RCC 7860 (cell line): ENCODE data around the gene TMEM200C.

Source experiments
- DNase-seq: peaks from one replicate; pipeline ENCODE4 v3.0.0-alpha.2; 2015; ENCODE audit warnings: low spot score
- FAIRE-seq: peaks from 2 replicates; lab custom pipeline; 2012; peaks lifted over from hg19 to GRCh38; lab: Jason Lieb, UNC

Gene TMEM200C

DNA sequence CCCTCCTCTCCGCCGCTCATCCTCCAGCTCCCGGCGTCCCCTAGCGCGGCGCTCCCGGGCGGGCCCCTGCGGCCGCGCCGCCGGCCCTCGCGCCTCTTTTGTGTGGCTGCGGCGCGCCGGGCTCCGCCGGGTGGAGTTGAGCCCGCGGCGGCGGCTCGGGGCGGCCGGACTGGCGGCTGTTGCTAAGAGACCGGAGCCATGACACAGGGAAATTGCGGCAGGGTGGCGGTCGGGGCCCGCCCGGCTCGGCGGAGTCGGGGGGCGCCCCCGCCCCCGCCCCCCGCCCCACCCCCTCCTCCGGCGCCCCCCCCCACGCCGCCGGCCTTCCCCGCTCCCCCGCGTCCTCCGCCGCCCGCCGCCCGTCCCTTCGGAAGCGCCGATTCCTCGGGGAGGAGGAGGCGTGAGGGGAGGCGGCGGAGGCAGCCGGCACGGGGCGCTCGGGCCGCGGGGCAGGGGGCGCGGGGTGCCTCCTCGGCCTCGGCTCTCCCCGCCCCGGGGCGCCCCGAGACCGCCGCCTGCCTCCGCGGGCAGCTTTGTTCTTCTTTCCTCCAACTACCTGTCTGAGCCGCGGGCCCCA lies at the start of gene TMEM200C:
TSS of gene TMEM200C (minus strand) at position 224 of the 577 bp plus-strand sequence. CDS start 3,459 bp downstream, outside the sequence.
- DNase-seq: no peak
- FAIRE-seq: no peak

DNA sequence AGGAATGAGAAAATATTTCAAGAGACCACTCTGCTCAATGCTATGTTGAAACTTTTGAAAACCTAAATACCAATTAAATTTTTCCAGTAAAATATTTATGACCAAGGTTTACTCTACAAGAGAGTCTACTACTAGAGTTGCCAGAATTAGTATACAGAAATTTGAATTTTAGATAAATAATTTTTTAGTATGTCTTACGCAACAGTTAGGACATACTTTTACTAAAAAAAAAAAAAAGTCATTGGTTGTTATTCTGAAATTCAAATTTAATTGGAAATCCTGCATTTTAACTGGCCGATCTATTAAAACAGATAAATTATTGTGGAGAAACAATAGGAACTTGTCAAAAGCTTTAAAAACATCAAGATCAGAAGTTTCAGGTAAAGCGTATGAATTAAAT lies 49.1 kb upstream of the TMEM200C start:
- DNase-seq (no peak), FAIRE-seq (no peak)

DNA sequence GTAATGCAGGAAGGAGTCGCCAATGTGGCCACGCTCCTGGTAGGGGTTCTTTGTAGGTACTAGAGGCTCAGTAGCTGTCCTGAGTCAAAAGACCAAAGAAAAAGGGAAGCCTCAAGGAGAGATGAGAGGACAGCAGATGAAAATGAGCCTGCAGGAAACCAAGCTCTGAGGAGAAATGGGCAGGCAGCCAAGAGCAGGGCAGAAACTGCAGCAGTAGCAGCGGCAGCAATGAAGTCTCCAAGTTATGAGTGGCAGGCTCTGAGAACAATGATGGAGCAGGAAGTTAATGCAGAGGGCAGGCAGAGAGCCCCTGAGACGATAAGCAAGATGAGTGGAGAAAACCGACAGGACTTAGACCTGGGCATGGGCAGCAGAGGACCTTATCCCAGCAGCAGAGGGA lies 48.2 kb upstream of the TMEM200C start:
- FAIRE-seq: no peak

DNA sequence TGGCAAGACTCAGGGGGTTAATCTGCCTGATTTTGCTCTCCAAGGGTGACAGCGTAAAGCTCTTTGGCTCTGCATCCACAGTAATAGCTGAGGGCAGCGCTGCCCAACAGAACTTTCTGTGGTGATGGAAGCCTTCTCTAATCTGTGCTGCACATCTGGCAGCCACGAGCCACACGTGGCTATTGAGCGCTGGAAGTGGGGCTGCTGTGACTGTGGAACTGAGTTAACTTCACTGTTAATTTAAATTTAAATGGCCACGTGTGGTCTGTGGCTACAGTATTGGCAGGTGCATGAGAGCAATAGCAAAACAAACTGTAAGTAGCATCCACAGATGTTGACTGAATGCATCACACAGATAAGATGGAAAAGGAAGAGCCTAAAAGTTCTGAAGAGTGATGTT lies 47.3 kb upstream of the TMEM200C start:
- FAIRE-seq (no peak), DNase-seq (no peak)

More for the DNA sequence above, 48.2 kb upstream of the TMEM200C start:
- DNase-seq: no peak

DNA sequence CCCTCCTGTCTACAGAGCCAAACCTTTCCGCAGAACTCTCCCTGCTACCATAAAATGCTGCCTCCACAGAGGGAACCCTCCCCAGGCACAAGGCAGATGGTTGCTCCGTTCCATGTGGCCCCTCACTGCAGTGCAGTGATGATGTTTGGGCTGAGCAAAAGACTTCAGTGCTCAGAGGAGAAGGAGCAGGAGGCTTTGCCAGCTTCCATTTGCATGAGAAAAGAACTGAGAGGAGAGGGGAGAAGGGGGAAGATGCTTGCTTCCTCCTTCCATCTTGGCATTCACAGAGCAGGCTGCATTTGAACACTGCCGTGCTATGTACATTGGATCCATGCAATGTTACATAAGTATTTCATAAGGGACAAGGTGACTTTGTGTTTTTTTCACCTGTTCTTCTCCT lies 46.6 kb upstream of the TMEM200C start:
- DNase-seq (no peak), FAIRE-seq (no peak)

DNA sequence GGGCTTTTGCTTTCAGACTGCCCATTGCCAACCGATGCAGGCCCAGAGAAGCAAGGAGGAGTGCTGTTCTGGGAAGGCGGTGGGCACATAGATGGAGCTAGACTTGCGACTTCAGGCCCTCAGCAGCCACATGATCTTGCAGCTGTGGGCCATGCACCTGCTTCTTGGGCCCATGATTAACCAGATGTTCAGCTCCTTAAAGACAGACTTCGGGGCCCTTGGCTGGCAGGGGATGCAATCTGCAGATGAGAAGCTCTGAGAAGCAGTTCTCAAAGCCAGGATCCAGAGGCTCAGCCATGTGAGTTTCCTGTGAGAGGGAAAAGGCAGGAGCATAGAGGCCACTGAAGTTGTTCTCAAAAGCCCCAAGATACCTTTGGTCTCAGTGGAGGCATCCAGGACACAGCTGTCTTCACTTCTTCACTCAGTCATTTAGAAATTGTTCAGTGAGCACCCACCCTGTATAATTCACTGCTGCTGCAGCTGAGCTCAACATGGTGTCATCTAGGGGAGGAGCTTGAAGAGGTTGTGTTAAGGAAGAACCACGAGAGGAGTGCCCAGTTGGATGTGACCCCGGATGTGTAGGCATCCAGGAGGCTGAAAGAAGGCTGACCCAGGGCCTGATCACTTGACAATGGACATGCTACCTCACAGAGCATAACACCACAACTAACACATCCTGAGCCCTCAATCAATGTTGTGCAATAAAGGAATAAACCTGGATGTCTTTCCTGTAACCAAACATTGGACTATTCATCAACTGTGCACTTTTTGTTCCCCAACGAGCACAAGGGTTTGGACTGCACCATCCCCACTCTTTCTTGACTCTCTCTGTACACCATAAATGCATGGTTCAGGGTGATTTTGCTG lies 44.7 kb upstream of the TMEM200C start:
- no peak for FAIRE-seq
- no peak for DNase-seq

DNA sequence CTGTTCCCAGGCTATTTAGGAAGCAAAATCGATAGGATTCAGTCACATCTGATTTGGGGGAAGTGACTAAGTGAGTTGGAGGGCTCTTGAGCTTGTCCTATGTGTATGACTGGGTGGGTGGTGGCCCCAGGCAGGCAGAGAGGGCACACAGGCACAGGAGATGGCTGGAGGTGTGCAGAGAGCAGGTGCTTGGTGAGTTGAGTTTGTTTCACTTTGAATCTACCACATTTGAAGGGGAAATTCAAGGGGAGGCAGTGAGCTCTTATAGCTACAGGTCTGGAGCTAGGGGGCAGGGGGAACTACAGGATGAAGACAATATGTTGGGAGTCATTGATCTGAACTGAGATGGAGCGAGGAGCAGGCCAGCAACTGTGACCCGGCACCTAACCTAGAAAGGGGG lies 42.5 kb upstream of the TMEM200C start:
- FAIRE-seq (no peak), DNase-seq (no peak)

DNA sequence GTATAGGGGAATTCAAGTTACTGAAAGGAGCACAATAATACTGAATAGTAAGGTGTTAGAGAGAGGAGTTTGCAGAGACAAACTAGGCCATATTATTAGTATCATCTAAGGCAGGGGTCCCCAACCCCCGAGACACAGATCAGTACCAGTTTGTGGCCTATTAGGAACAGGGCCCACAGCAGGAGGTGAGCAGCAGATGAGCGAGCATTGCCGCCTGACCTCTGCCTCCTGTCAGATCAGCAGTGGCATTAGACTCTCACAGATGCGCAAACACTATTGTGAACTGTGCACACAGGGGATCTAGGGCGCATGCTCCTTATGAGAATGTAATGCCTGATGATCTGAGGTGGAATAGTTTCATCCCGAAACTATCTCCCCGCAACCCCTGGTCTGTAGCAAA lies 41.8 kb upstream of the TMEM200C start:
- FAIRE-seq (no peak), DNase-seq (no peak)

DNA sequence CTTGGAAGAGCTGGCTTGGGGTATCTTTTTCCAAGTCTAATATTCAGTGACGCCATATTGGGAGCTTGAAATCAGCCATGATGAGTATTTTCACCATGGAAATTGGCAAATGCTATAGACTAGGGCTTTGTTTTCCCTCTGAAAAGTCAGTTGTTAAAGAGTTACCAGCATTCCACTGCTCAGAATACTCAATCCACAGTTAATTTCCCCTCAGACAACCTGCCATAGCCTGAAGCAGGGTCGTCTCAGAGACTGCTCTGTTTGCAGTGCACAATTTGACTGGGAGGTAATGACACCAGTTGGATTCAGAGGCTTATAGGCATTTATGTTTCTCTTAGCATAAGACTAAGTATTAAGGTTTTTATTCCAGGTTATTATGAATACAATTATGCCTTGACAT lies 35.5 kb upstream of the TMEM200C start:
- FAIRE-seq (no peak), DNase-seq (no peak)

DNA sequence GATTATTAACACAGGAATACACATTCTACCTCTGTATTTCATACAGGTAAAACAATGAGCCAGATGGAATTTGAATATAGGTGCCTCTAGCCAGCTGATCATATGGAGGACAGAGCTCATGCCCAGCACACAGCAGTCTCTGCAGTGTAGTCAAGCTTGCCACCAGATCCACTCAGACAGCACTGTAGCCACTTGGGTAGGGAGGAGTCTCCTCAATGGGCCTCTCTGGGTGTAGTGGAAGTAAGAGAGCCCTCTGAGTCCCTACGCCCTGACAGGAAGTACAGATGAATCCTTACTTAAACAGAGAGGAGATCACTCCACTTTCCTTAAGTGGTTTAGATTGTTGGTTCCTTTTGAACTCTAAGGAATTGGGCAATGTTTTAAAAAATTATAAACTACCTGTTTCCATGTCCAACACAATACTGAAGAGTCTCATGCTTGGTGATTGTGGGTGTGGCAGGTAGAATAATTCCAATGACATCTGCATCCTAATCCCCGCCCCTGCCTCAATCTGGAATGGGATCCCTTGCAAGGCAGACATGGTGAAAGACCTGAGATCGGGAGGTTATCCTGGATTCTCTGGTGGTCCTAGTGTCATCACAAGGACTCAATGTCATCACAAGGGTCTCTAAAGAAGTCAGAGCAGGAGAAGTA lies 23.0 kb upstream of the TMEM200C start:
- FAIRE-seq (no peak), DNase-seq (no peak)

DNA sequence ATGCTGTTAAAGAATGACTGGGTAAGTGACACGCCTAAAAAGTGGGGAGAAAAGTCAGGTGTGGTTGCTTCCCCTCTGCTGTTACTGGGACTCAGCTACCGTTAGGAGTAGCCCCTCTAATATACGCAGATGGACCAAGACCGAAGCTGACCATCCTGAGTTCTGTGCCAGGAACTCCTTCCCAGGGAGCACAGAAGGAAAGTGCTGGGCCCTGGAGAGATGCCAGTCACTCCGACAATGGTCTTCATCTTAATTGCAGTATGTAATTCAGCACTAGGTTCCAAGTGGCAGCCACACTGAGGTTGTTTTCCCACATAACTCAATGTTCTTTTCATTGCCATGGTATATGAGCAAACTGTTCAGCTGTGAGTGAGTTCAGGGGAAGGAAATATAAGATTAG lies 19.6 kb upstream of the TMEM200C start:
- DNase-seq: no peak

DNA sequence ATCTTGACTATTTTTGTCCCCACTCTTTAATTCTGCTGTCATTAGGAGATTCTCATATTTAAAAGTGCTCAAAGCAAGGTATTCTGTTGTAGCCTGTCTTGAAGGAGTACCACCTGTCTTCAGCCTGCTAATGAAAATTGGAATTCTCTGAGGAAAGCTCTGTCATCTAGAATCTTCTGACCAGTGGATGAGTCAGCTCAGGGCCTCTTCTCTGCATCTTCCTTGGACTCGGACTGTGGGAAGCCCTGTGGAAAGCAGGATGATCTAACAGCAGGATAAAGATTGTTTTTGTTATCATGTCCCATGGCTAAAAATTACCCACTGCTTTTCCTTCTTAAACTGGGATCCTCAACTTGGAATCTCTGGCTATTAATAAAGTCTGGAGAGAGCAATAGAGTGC lies 18.7 kb upstream of the TMEM200C start:
- FAIRE-seq (no peak), DNase-seq (no peak)

More for the DNA sequence above, 19.6 kb upstream of the TMEM200C start:
- no peak for FAIRE-seq

DNA sequence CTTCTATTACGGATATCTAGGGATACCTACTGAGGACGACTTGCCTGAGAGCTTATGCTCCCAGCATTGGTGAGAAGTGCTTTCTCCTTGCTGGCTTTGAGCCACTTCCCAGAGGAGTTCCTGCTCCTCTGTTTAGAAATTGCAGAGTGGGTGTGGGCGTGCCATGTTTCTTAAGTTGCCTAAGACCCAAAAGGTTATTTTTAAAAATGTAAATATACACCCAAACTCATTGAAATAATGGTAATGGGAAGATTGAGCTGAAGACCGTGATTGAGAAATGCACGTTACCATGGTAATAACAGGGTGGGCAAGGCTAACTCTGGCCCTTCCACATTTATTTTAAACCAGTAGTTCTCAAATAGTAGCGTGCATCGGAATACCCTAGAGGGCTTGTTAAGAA lies 17.2 kb upstream of the TMEM200C start:
- FAIRE-seq: no peak
- no peak for DNase-seq

DNA sequence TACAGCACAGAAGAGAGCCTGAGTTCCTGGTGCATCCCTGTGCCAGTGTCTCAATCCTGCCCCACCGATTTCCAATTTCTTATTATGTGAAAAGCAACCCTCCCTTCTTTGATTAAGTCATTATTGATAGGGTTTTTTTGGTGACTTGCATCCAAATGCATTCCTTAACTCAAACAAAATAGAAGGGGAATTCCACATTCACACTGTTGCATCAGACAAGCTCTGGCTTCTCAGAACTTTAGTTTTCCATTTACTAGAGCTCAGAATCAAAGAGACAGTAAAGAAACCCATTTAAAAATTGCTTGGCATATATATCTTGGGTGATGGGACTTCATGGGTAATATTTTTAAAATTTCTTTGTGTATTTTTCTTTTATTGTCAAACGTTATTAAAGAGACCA lies 13.8 kb upstream of the TMEM200C start:
- no peak for DNase-seq
- no peak for FAIRE-seq

DNA sequence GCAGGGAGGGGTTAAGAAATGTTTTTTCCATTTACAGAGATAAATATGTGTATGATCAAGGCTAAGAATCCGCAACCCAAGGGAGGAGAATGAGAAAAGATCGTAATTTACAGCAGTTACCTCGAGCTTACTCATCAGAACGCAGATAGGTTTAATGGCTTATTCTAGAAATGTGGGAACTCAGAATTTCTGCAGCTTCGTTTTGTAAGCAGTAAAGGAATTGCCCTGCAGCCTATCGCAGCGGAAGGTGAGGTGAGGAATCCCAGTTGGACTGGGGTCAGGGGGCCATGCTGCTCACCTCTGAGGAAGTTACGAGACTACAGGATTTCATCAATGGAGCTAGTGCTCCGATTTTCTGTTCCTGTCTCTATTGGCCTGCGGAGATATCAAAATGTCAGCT lies 8.1 kb upstream of the TMEM200C start:
- FAIRE-seq: no peak
- no peak for DNase-seq

DNA sequence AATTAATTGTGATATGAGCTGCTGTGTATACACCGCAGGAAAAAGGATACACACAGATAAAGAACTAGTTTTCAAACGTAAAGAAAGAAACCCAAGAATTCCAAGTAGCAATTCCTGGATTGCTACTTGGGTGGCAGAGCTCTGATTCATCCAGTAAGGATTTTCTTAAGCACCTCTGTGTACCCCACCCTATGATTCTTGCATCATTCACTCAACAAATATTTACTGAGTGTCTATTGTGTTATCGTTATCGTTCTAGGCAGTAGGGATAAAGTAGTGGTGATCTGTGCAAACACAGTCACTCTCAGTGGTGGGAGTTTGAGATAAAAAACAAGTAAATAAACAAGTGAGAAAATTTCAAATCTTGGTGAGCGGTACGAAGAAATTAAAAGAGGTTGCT lies 4.9 kb upstream of the TMEM200C start:
- FAIRE-seq (no peak), DNase-seq (no peak)

DNA sequence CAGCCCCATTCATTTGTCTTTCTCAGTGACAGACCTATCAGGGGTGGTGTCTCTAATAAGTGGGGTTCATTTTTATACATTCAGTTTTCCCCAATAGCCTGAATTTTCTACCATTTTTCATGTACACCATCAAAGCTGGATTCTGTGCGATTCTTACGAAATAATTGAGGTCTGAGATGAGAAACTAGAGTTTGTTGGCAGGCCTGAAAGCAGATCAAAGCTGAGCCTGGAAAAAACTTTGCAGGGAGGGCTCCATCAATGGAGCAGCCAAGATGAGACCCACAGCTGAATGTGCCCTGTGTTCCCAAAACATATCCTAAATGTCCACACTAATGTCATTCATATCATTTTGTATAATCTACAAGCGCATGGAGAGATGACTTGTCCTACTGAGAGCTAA lies 4.5 kb upstream of the TMEM200C start:
- no peak for FAIRE-seq
- DNase-seq: no peak

DNA sequence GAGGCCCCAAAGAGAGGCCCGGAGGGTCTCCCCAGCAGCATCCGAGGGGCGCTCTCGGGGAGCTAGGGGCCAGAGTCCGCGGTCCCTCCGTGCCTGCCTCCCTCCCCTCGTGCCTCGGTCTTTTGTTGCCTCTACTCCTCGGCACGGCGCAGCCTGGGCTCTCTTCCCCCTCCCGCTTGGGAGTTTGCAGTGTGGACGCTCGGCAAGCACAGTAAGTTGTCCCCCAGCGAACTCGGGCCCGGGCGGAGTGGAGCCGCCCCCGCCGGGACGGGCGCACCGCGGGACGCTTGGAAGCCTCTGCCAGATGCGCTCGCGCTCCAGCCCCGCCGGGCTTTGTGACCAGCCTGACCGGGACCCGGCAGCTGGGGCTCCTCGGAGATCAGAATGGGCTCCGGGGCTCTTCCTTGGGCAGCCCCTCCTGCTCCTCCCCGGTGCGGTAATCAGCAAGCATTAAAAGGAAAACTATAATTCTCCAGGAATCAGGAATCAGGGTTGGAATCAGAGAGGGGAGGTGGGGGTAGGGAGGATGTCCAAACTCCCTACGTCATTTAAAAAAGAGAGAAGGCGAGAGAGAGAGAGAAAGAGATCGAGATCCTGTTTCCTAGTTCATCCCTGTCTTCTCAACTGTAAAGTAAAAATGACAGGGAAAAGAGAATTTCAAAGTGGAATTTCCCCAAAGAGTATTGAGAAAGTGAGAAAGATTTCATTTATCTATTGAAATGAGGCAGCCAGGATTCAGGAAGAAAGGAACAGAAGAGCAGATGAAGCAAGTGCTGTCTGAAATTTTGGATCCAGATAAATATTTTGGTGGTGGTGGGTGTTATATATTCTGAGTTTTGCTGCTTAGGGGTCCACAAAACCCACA lies 786 bp upstream of the TMEM200C start:
- FAIRE-seq (no peak), DNase-seq (no peak)

DNA sequence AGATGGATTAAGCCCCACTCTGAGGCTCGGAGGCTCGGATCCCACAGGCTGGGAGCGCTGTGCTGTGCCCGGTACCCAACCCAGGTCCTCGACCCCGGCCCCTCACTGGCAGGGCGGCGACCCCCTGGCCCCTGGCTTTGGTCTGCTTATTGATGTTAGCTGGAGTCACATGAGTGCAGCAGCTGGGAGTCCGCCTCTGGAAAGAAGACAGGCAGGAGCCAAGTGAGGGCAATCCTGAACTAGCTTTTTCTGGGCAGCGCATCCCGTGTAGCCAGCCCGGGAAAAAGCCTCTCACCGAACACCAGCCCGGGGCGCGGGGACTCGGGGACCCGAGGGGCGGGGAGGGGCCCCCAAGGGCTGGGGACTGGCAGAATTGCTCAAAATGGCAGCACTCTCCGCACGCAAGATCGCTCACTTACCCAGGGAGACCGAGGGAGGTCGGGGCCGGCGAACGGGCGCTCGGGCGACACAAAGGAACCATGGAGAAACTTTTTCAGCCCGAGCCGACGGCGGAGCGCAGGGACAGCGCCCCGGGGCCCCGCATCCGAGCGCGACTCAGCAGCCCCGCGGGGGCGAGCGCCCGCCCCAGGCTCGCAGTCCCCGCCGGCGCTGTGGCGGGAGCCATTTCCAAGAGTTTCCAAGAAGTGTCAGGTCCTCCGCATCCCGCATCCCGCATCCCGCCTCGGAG lies 567 bp downstream of the TMEM200C start:
- DNase-seq (no peak), FAIRE-seq (no peak)

DNA sequence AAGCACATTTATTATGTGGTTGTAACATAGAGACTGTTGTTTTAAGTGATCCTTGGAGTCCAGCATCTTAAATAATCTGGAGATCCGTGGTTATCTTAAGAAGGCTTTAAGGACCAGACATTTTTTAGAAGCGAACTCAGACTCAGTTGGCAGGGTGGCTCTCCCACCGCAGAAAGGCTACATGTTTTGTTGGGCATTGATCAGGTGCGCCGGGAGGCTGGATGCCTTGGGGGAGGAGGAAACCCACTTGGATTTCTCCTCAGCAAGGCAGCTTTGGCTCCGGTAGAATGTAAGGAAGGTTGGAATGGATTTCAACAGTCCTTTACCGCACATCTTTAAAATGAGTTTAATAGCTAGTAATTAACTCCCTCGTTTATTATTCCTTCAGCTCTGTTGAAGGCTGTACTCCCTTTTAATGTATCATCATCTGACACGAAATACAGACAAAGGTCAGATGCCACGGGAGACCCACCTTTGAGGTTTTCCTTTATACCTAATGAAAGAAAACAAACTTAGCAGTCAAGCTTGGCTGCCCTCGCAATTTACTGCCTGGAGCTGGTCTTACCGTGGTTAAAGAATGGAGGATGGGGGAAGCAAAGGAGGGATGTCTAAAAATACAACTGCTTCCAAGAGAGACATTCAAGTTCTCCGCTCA lies 1.2 kb downstream of the TMEM200C start:
- FAIRE-seq (no peak), DNase-seq (no peak)
